Measurements from ENCODE around the gene SARS2. TPM values are rescaled to one million over a fixed set of nuclear protein-coding genes. Genes with fewer than 3 reads are reported as not detected.

The SARS2 gene
- total RNA-seq, 1 experiment from 2014 or later: 57.4 TPM

GRCh38 chr19:38979812-38980211, 49.2 kb upstream of the SARS2 start:
- Histone ChIP-seq H2BK5ac (ENCODE audit: insufficient read length, low read length) (no peak overlapping the region), H4K8ac (replicated peaks; ENCODE audit: insufficient read length, low read depth, low read length) (no peak overlapping the region), H2AFZ (ENCODE audit: low read length) (no peak overlapping the region), H3K9ac (ENCODE audit: extremely low read depth, insufficient read length, low read length) (no peak overlapping the region), H3K79me2 (ENCODE audit: insufficient read depth, low read length) (no peaks in the 10 kb centered on the region), H2AK5ac (ENCODE audit: insufficient read length, low read length) (no peak overlapping the region), H3T11ph (ENCODE audit: low read length) (no peak overlapping the region), H4K5ac (ENCODE audit: insufficient read length, low read depth, low read length) (no peak overlapping the region), H3K4ac (ENCODE audit: low read depth, low read length) (no peak overlapping the region), H2BK20ac (ENCODE audit: low read depth, low read length, poor library complexity, severe bottlenecking) (no peak overlapping the region), H2BK15ac (ENCODE audit: low read depth, low read length) (no peak overlapping the region), H3K23ac (ENCODE audit: insufficient read length, low read depth, low read length) (no peak overlapping the region), H3K56ac (ENCODE audit: insufficient read length, low read depth, low read length) (no peak overlapping the region), H3K4me1 (ENCODE audit: insufficient read depth, low read length) (no peaks in the 10 kb centered on the region), H3K23me2 (ENCODE audit: insufficient read length, low read depth, low read length, poor library complexity, severe bottlenecking) (peaks cover 13% of the 10 kb centered on the region), H3K9me3 (ENCODE audit: control insufficient read depth, low read depth, low read length) (no peaks in the 10 kb centered on the region), H3K14ac (ENCODE audit: insufficient read depth, low read length) (no peak overlapping the region), H3K18ac (ENCODE audit: insufficient read length, low read depth, low read length) (no peak overlapping the region), H4K20me1 (ENCODE audit: control insufficient read depth, insufficient read depth, insufficient read length) (no peaks in the 10 kb centered on the region), H2BK120ac (ENCODE audit: low read depth, low read length, poor library complexity, severe bottlenecking) (no peak overlapping the region), H2BK12ac (ENCODE audit: insufficient read length, low read depth, low read length) (no peak overlapping the region), H3K4me2 (ENCODE audit: insufficient read depth, insufficient read length, low read length) (no peak overlapping the region), H3K27me3 (ENCODE audit: insufficient read depth, low read length) (no peaks in the 10 kb centered on the region), H4K91ac (ENCODE audit: insufficient read length, low read depth, low read length) (no peak overlapping the region), H3K27ac (ENCODE audit: insufficient read length, low read depth, low read length) (no peak overlapping the region), H3K79me1 (ENCODE audit: insufficient read depth, low read depth, low read length, poor library complexity, severe bottlenecking) (no peaks in the 10 kb centered on the region)
- TF ChIP-seq, protein P1, sequence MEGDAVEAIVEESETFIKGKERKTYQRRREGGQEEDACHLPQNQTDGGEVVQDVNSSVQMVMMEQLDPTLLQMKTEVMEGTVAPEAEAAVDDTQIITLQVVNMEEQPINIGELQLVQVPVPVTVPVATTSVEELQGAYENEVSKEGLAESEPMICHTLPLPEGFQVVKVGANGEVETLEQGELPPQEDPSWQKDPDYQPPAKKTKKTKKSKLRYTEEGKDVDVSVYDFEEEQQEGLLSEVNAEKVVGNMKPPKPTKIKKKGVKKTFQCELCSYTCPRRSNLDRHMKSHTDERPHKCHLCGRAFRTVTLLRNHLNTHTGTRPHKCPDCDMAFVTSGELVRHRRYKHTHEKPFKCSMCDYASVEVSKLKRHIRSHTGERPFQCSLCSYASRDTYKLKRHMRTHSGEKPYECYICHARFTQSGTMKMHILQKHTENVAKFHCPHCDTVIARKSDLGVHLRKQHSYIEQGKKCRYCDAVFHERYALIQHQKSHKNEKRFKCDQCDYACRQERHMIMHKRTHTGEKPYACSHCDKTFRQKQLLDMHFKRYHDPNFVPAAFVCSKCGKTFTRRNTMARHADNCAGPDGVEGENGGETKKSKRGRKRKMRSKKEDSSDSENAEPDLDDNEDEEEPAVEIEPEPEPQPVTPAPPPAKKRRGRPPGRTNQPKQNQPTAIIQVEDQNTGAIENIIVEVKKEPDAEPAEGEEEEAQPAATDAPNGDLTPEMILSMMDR (conservative IDR thresholded peaks at IDR 0.05): no peak
- DNase-seq: no peak
- no peak overlapping the region for H3K4me3 Mint-ChIP-seq
- peaks cover 10 to 11% of the 10 kb centered on the region in 2 experiments for H3K9me3 Mint-ChIP-seq
- peaks cover 9 to 11% of the 10 kb centered on the region in 2 experiments for H3K4me1 Mint-ChIP-seq
- no peak overlapping the region for H3K27ac Mint-ChIP-seq
- peaks cover 8% of the 10 kb centered on the region for H3K27me3 Mint-ChIP-seq (ENCODE audit: low read depth)
- peaks cover 8 to 10% (median 9%) of the 10 kb centered on the region in 3 experiments for H3K36me3 Mint-ChIP-seq (ENCODE audit: insufficient read depth in 1 of 3, low read depth in 3 of 3)
- no CpG with 5 or more reads among the region's 5 CpGs for WGBS (ENCODE audit: extremely low coverage, insufficient read length, low lambda C conversion rate)
